Muscle of leg (tissue), 11 donors: ENCODE measurements around the gene PCDHGB3. TPM values are rescaled to one million over a fixed set of nuclear protein-coding genes. Genes with fewer than 3 reads are reported as not detected.
"Not testable (repeated sequence)": the region's sequence is repeated elsewhere in the genome, so short reads cannot be mapped to it uniquely, and the experiment has no call there.

Source experiments
- DNase-seq: peaks from one replicate; pipeline ENCODE4 v3.0.0; 2013
- H3K27ac ChIP-seq: one replicate; pipeline ENCODE4 v1.5.1; 2013; ENCODE audit warnings: mild to moderate bottlenecking, low read length, control low read depth
- H3K27me3 ChIP-seq: one replicate; pipeline ENCODE4 v1.6.1; 2013; ENCODE audit warnings: low read length; ENCODE audit not compliant: control insufficient read depth, insufficient read depth
- H3K36me3 ChIP-seq: one replicate; pipeline ENCODE4 v1.6.1; 2013; ENCODE audit warnings: low read length; ENCODE audit not compliant: control insufficient read depth, insufficient read depth
- H3K4me1 ChIP-seq: one replicate; pipeline ENCODE4 v1.6.1; 2013; ENCODE audit warnings: low read length; ENCODE audit not compliant: control insufficient read depth, insufficient read depth
- H3K4me3 ChIP-seq: one replicate; pipeline ENCODE4 v1.5.1; 2013; ENCODE audit warnings: low read length, control low read depth
- H3K9me3 ChIP-seq: replicated peaks from 2 replicates; pipeline ENCODE4 v1.6.1; 2013; ENCODE audit warnings: low read depth, low read length; ENCODE audit not compliant: control insufficient read depth
- WGBS: methylation state at CpG from one replicate; pipeline ENCODE4 v1.1.5; 2013; ENCODE audit warnings: missing lambda C conversion rate; ENCODE audit not compliant: insufficient coverage; 5-methylcytosine and 5-hydroxymethylcytosine counted together
- polyA plus RNA-seq, 8 donors: library from polyadenylated mRNA; unstranded; fragments of 120-200 nt; gene quantifications; one replicate each; pipeline versions ENCODE4 v1.2.1 to v1.2.3, GENCODE V29; 2013; ENCODE audit warnings: inconsistent platforms in 1 of 8, low replicate concordance in 1 of 8; ENCODE audit not compliant: insufficient read length in 8 of 8, insufficient read depth in 1 of 8
- total RNA-seq: library from RNA; stranded (reverse); fragments of 120-200 nt; gene quantifications from one replicate; pipeline ENCODE4 v1.2.4, GENCODE V29; 2013

The PCDHGB3 gene
- total and polyA plus RNA-seq, 9 donors = 0.70 to 2.0 (median 1.3) TPM

GRCh38 chr5:141393267-141393666, 23.2 kb downstream of the PCDHGB3 start:
- Histone ChIP-seq H3K4me1 (no peaks in the 10 kb centered on the region), H3K27me3 (peaks cover 16% of the 10 kb centered on the region), H3K4me3 (no peak overlapping the region), H3K36me3 (no peaks in the 10 kb centered on the region), H3K27ac (no peak overlapping the region), H3K9me3 (peaks cover 77% of the 10 kb centered on the region)
- WGBS = 59% methylated on average over 11 of the region's 21 CpGs
- no peak for DNase-seq

- not testable (repeated sequence) for H3K36me3 ChIP-seq, H3K27ac ChIP-seq, H3K4me1 ChIP-seq, DNase-seq, H3K4me3 ChIP-seq
- 42% methylated on average over 25 of the region's 53 CpGs for WGBS
- Histone ChIP-seq H3K27me3 (peaks cover 21% of the 10 kb centered on the region), H3K9me3 (peaks cover 76% of the 10 kb centered on the region)
Observed at GRCh38 chr5:141394401-141395187, 24.6 kb downstream of the PCDHGB3 start.

GRCh38 chr5:141397756-141398551, 27.9 kb downstream of the PCDHGB3 start, which contains the start of gene PCDHGB5:
TSS of gene PCDHGB5 (plus strand) at chr5:141397947. CDS start at chr5:141398128, 181 bp downstream.
- not testable (repeated sequence) for DNase-seq, H3K36me3 ChIP-seq, H3K4me1 ChIP-seq, H3K4me3 ChIP-seq, H3K27ac ChIP-seq
- H3K9me3 ChIP-seq = peaks cover 75% of the 10 kb centered on the region
- WGBS = 2% methylated on average over 9 of the region's 43 CpGs
- peaks cover 18% of the 10 kb centered on the region for H3K27me3 ChIP-seq

- H3K4me1 ChIP-seq = no peaks in the 10 kb centered on the region
- peaks cover 17% of the 10 kb centered on the region for H3K27me3 ChIP-seq
- peaks cover 75% of the 10 kb centered on the region for H3K9me3 ChIP-seq
- WGBS = 24% methylated on average over 13 of the region's 15 CpGs
- no peak for DNase-seq
- no peak overlapping the region for H3K4me3 ChIP-seq
- no peak overlapping the region for H3K27ac ChIP-seq
- H3K36me3 ChIP-seq = no peaks in the 10 kb centered on the region
Observed at GRCh38 chr5:141398608-141399007, 28.6 kb downstream of the PCDHGB3 start.

GRCh38 chr5:141399555-141400258, 29.7 kb downstream of the PCDHGB3 start:
- WGBS = 26% methylated on average over 61 of the region's 61 CpGs
- Histone ChIP-seq H3K27ac (no peak overlapping the region), H3K36me3 (no peaks in the 10 kb centered on the region), H3K4me3 (no peak overlapping the region), H3K4me1 (no peaks in the 10 kb centered on the region), H3K27me3 (peaks cover 17% of the 10 kb centered on the region), H3K9me3 (peaks cover 76% of the 10 kb centered on the region)
- no peak for DNase-seq

GRCh38 chr5:141402553-141403243, 32.7 kb downstream of the PCDHGB3 start, which contains the start of gene PCDHGA9:
TSS of gene PCDHGA9 (plus strand) at chr5:141402778. CDS start at chr5:141402953, 175 bp downstream.
- H3K27ac ChIP-seq = no peak within 1 kb of the TSS
- 12% methylated on average over 21 of the region's 27 CpGs for WGBS
- no peaks in the 10 kb centered on the region for H3K36me3 ChIP-seq
- no peaks in the 10 kb centered on the region for H3K4me1 ChIP-seq
- peaks cover 85% of the 10 kb centered on the region for H3K9me3 ChIP-seq
- peaks cover 21% of the 10 kb centered on the region for H3K27me3 ChIP-seq
- peak; percentile 28 for DNase-seq
- H3K4me3 ChIP-seq = peak within 1 kb of the TSS; percentile 31

- Histone ChIP-seq H3K9me3 (peaks cover 89% of the 10 kb centered on the region), H3K36me3 (no peaks in the 10 kb centered on the region)
Observed at GRCh38 chr5:141403387-141403786, 33.3 kb downstream of the PCDHGB3 start.

GRCh38 chr5:141407790-141408505, 37.9 kb downstream of the PCDHGB3 start, which contains the start of gene PCDHGB6:
TSS of gene PCDHGB6 (plus strand) at chr5:141408021. CDS start at chr5:141408203, 182 bp downstream.
- peaks cover 21% of the 10 kb centered on the region for H3K27me3 ChIP-seq
- WGBS = 10% methylated on average over 19 of the region's 51 CpGs
- DNase-seq = peak; percentile 45
- H3K27ac ChIP-seq, H3K36me3 ChIP-seq, H3K4me1 ChIP-seq: not testable (repeated sequence)
- peaks cover 86% of the 10 kb centered on the region for H3K9me3 ChIP-seq
- peak within 1 kb of the TSS; percentile 27 for H3K4me3 ChIP-seq

More at GRCh38 chr5:141403387-141403786, 33.3 kb downstream of the PCDHGB3 start:
- no peak overlapping the region for H3K4me3 ChIP-seq
- WGBS = 26% methylated on average over 20 of the region's 22 CpGs
- no peak overlapping the region for H3K27ac ChIP-seq
- no peaks in the 10 kb centered on the region for H3K4me1 ChIP-seq
- DNase-seq = no peak
- H3K27me3 ChIP-seq = peaks cover 24% of the 10 kb centered on the region
